Activated T-cell treated with anti-CD3 and anti-CD28 coated beads for 1 hour (primary cell): Measurements from ENCODE around the gene FMNL3.
"Not testable (repeated sequence)": the region's sequence is repeated elsewhere in the genome, so short reads cannot be mapped to it uniquely, and the experiment has no call there.

Experiments used
- DNase-seq: peaks from one replicate; pipeline ENCODE4 v3.0.0-alpha.2; 2020; ENCODE audit warnings: low read depth

The FMNL3 gene

GRCh38 chr12:49632986-49633702 is 74.1 kb downstream of the FMNL3 start:
- DNase-seq: no peak

GRCh38 chr12:49632401-49632800 is 74.8 kb downstream of the FMNL3 start:
- DNase-seq: no peak

- no peak for DNase-seq
Observed at GRCh38 chr12:49631336-49631907, 75.8 kb downstream of the FMNL3 start.

GRCh38 chr12:49627752-49628360 is 79.3 kb downstream of the FMNL3 start:
- DNase-seq: no peak

- no peak for DNase-seq
Observed at GRCh38 chr12:49626836-49627235, 80.4 kb downstream of the FMNL3 start.

- DNase-seq: no peak
Observed at GRCh38 chr12:49626169-49626835, 80.9 kb downstream of the FMNL3 start.

- no peak for DNase-seq
Observed at GRCh38 chr12:49624921-49625577, 82.2 kb downstream of the FMNL3 start.

- DNase-seq: peak; percentile 80
Observed at GRCh38 chr12:49623142-49623904, 83.9 kb downstream of the FMNL3 start, which contains the start of gene PRPF40B. Gene PRPF40B, plus strand, starts transcription at chr12:49623561. Its CDS starts 30 bp downstream, at chr12:49623591.

- peak; percentile 23 for DNase-seq
Observed at GRCh38 chr12:49622501-49623141, 84.6 kb downstream of the FMNL3 start.

- DNase-seq: no peak
Observed at GRCh38 chr12:49621651-49622500, 85.3 kb downstream of the FMNL3 start.

GRCh38 chr12:49619286-49619685 is 87.9 kb downstream of the FMNL3 start:
- no peak for DNase-seq

- no peak for DNase-seq
Observed at GRCh38 chr12:49618576-49618975, 88.6 kb downstream of the FMNL3 start.

GRCh38 chr12:49616533-49617219 is 90.5 kb downstream of the FMNL3 start:
- no peak for DNase-seq

GRCh38 chr12:49615725-49616124 is 91.5 kb downstream of the FMNL3 start:
- no peak for DNase-seq

GRCh38 chr12:49612210-49612609 is 95.0 kb downstream of the FMNL3 start:
- no peak for DNase-seq

GRCh38 chr12:49610785-49611184 is 96.4 kb downstream of the FMNL3 start:
- DNase-seq: not testable (repeated sequence)

GRCh38 chr12:49609875-49610154 is 97.4 kb downstream of the FMNL3 start:
- no peak for DNase-seq

- no peak for DNase-seq
Observed at GRCh38 chr12:49609059-49609874, 97.9 kb downstream of the FMNL3 start.

GRCh38 chr12:49605539-49605938 is 101.7 kb downstream of the FMNL3 start, which contains the start of gene FAM186B:
Gene FAM186B, minus strand, starts transcription at chr12:49605639. Its CDS starts 162 bp downstream, at chr12:49605477.
- not testable (repeated sequence) for DNase-seq
